CD4-positive, alpha-beta T cell treated with Interleukin-12 subunit alpha and Interleukin-12 subunit beta, for 1 hour (primary cell): Measurements from ENCODE around the gene PIK3R6.

ENCODE experiments used
- DNase-seq: peaks from one replicate; pipeline ENCODE4 v3.0.0-alpha.2; 2020

PIK3R6 gene, protein sequence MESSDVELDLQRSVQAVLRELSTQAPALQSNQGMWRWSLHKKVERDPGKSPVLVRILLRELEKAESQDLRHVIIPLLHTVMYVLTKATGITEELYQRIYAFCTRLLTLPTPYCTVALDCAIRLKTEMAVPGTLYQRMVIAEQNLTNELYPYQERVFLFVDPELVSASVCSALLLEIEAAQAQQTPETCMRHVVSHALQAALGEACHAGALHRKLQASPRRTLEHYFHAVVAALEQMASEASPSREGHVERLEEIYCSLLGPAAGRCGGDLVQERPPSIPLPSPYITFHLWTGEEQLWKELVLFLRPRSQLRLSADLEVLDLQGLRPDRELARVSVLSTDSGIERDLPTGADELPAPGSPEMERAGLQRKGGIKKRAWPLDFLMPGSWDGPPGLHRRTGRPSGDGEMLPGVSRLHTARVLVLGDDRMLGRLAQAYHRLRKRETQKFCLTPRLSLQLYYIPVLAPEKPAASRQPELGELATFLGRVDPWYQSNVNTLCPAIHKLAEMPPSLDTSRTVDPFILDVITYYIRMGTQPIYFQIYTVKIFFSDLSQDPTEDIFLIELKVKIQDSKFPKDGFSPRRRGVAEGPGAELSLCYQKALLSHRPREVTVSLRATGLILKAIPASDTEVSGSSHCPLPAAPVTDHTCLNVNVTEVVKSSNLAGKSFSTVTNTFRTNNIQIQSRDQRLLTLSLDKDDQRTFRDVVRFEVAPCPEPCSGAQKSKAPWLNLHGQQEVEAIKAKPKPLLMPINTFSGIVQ

DNA sequence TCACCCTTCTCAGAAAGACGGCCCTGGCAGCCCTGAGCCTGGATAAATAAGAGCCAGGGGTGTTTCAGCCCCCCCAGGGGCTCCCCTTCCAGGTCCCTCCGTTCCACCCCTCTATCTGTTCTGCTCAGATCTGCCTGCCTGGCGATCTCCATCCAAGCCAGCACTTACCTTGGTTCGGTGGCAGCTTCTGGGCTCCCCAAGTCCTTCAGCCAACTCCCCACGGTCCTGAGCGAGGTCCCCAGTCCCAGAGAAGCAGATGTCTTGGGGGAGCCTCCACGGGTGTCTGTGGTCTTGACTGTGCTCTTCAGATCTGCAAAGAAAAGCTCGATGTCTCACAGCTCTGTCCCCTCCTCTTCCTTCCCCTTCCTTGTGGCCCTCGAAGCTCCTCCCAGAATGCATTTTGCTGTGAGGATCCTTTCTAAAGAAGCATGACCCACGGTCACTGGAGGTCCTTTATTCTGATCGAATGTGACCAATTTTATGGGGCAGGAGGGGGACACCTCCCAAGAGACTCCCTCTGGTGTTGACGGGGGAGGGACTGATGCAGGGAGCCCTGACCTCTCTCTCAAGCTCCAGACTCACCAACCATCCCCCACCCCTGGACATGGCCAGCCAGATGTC is at the start of gene PIK3R6:
Gene PIK3R6, minus strand, starts transcription at position 314 of the 621 bp plus-strand sequence. CDS start 17,880 bp downstream, outside the sequence.
- DNase-seq, result peak; percentile 19

DNA sequence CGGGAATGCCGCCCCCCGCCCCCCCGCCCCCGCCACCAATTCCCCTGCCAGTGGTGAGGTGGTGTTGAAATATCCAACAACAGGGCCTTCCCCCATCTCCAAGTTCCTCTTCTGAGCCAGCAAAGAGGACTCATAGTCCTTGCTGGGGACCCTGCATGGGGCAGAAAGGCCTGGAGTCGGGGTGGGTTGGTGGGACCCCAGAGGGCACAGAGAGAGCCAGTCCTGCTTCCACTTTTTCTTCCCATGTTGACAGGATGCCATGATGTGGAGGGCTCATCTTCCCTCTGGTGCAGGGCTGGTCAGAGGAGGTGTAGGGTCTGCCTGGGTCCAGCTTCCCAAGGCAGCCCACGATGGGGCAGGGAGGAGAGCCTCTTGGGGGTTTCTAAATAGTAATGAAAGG is 49.0 kb upstream of the PIK3R6 start:
- DNase-seq, result no peak

GRCh38 chr17:8914554-8914953 is 47.1 kb upstream of the PIK3R6 start:
- no peak for DNase-seq

DNA sequence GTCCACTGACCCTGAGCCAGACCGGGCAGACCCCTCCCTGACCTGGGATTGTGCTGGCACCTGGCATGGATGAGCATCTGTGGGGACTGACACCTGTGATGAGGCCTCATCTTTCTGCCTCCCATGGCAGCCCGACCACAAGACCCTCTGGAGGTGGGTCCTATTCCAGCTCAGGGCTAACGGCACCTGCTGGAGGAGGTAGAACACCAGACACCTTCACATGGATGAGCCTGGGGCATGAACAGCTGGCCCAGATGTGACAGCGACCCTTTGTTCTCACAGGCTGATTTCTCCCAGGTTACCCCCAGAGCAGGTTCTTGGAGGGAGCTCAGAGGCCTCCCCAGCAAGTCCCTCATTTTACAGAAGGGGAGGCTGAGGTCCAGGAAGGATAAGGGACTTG is 46.4 kb upstream of the PIK3R6 start:
- DNase-seq, result no peak

- DNase-seq, result no peak
Observed at GRCh38 chr17:8913091-8913490, 45.6 kb upstream of the PIK3R6 start.

GRCh38 chr17:8912084-8912981 is 44.9 kb upstream of the PIK3R6 start:
- DNase-seq, result no peak

GRCh38 chr17:8910969-8911604 is 43.6 kb upstream of the PIK3R6 start:
- DNase-seq, result no peak

- DNase-seq, result no peak
Observed at GRCh38 chr17:8909586-8910270, 42.3 kb upstream of the PIK3R6 start.

GRCh38 chr17:8905331-8905730 is 37.9 kb upstream of the PIK3R6 start:
- DNase-seq, result no peak

- DNase-seq, result no peak
Observed at GRCh38 chr17:8904686-8905085, 37.2 kb upstream of the PIK3R6 start.

DNA sequence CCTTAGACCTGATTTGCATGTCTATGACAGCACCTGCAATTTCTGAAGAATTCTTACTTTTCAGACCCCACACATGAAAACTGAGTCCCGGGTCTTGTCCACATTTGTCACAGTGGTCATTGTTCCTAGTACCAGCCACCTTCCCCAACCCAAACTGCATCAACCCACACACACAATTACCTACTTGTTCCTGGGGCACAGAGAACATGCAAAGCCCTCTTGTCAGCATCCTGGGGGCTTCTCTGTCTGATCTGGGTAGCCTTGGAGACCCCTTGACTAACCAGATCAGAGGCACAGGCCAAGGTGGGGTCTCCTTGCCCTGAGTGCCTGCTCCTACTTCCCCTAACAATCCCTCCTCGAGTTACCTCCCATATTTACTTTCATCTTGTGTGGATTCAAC is 36.7 kb upstream of the PIK3R6 start:
- DNase-seq, result no peak

- peak; percentile 46 for DNase-seq
Observed at GRCh38 chr17:8900626-8901585, 33.4 kb upstream of the PIK3R6 start.

DNA sequence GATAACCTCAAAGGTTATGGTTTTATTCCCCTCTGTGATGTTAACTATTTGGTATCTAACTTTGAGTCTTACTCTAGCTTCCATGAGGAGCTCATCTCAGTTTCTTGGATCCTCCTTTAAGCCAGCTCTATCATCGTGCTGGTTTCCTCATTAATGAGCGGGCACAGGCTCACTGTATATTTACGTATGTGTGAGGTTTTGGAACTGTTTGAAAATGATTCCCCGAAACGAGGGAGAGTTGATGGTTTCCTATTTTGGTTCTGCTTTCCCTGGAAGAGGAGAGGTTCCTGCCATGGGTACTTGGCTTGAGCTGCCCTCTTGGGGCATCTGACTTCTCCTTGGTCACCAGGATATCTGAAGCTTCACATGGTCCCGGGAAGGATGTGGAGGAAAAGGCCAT is 32.7 kb upstream of the PIK3R6 start:
- no peak for DNase-seq

GRCh38 chr17:8898636-8899035 is 31.2 kb upstream of the PIK3R6 start:
- no peak for DNase-seq

DNA sequence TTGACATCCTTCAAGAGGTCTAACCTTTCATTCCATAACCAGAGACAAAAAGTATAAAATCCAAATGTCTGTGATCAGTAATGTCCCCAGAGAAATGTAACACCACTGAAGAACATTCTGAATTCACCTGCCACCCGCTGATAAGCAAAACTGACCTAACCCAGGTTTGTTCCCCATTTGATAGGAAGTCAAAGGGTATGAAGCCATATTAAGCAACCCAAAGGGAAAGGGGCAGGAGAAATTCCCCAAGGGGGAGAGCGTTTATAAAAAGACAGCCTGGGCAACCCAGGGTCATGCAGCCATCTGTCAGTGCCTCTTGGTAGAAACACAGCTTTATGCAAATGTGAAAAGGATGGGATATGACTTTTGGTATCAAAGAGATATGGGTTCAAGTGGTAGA is 30.7 kb upstream of the PIK3R6 start:
- DNase-seq, result no peak

GRCh38 chr17:8896641-8897635 is 29.5 kb upstream of the PIK3R6 start:
- no peak for DNase-seq

- no peak for DNase-seq
Observed at GRCh38 chr17:8896087-8896486, 28.6 kb upstream of the PIK3R6 start.

DNA sequence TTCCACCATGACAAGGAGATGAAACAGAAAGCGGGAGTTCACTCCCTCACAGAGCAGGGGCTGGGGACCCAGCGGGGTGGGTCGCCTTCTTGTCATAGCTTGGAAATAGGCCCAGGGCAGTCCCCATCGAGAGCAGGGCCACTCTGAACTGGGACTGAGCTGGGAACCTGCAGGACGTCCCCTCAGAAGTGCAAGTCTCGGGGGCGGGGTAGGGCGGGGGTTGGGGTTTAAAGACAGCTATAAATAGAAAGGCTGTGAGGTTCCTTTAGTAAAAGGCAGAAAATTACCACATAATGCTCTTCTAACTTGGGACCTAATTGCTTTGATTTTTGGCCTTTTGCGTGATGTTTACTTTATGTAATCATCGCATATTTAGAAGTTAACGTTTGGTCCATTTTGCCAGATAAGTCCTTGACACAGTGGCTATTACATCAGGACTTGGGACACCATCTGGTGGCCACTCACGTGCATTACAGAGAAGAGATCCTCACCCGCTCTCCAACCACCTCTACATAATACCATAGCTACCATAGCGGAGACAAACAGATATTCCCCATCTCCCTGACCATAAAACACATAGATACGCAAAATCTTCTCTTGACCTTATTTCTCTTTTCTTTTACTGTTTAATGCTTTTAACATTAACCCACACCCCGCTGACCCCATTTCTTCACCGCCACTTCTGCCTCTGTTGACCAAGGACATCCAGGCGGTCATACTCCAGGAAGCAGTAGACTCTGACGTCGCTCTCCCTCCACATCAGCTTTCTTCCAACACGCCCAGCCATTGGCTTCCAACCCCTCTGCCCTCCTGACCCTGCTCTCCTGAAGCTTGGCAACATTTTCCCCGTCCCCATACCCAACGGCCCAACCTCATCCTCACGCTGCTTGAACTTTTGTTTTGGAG is 27.5 kb upstream of the PIK3R6 start:
- DNase-seq, result peak; percentile 67
